Measurements from ENCODE around the gene HIP1.

HIP1 gene

DNA sequence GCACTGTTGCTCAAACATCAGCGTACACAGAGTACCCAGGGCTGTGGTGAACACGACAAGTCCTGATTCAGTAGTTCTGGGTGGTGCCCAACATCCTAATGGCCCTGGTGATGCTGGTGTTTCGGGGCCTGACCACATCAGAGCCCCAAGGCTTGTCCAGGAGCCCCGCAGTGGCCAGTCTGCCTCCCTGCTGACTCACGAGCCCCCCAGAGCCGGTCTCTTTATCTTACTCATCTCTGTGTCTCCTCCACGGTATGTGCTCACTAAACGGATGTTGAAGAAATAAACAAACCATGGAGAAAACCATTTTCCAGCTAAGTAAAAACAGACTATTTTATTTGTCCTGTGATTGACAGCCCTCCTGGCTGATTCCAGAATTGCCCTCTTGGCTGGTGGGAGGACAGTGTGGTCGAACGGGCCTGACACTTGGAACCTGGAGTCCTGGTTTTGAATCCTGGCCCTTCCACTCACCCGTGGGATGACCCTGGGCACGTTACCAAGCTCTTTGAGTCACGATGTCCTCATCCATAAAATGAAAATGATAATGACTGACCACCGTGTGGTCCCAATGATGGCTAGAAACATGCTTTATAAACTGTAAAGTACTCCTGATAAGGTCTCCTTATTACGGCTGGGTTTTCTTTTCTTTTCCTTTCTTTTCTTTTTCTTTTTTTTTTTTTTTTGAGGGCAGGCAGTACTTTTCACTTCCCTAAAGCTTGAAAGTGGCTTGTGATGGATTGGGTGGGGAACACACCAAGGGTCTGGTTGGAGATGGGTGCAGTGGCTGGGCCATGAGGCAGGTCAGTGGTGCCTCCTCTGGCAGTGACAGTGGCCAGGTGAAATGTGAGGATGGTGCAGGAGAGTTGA, 5.7 kb downstream of the HIP1 start:
- Histone ChIP-seq H3K9ac (ENCODE audit: low read length) (no peak overlapping the region), H3K4me3 (ENCODE audit: low read depth, low read length) (no peak overlapping the region), H3K18ac (ENCODE audit: low read length) (no peak overlapping the region), H3K79me2 (ENCODE audit: control insufficient read depth, insufficient read depth, low read length, poor library complexity) (peaks cover 2% of the 10 kb centered on the region), H2AFZ (ENCODE audit: insufficient read depth, low read length, poor library complexity) (no peak overlapping the region), H2BK5ac (ENCODE audit: low read depth, low read length, poor library complexity) (no peak overlapping the region), H3K23ac (ENCODE audit: low read length) (no peak overlapping the region), H3K4me1 (ENCODE audit: control insufficient read depth in 1 of 2, insufficient read depth in 2 of 2, low read length in 2 of 2) (peaks cover 10 to 12% of the 10 kb centered on the region in 2 experiments), H2BK12ac (ENCODE audit: low read length) (no peak overlapping the region), H4K8ac (ENCODE audit: low read depth, low read length) (no peak overlapping the region), H3K79me1 (ENCODE audit: low read length) (peaks cover 5% of the 10 kb centered on the region), H2BK120ac (ENCODE audit: insufficient read depth, low read length, poor library complexity) (no peak overlapping the region), H3K36me3 (ENCODE audit: control insufficient read depth in 1 of 2, insufficient read depth in 2 of 2, low read length in 2 of 2) (no peaks in the 10 kb centered on the region), H3K4ac (ENCODE audit: low read depth, low read length) (no peak overlapping the region), H3K4me2 (ENCODE audit: low read length) (no peak overlapping the region), H2AK5ac (ENCODE audit: low read length) (no peak overlapping the region), H3K27ac (ENCODE audit: low read depth, low read length) (no peak overlapping the region), H4K91ac (ENCODE audit: low read depth, low read length) (no peak overlapping the region), H4K12ac (ENCODE audit: low read depth, low read length) (no peak overlapping the region), H3K27me3 (ENCODE audit: insufficient read depth, low read length) (no peaks in the 10 kb centered on the region), H3K14ac (ENCODE audit: low read length) (no peak overlapping the region), H3K9me3 (ENCODE audit: insufficient read depth, low read depth, low read length) (peaks cover 1% of the 10 kb centered on the region)
- no peak for DNase-seq
- no CpG with 5 or more reads among the region's 15 CpGs for WGBS (ENCODE audit: extremely low coverage, insufficient coverage, insufficient read length)

GRCh38 chr7:75732016-75732521, 6.7 kb downstream of the HIP1 start:
- H2AFZ ChIP-seq (ENCODE audit: insufficient read depth, low read length, poor library complexity), result no peak overlapping the region
- peaks cover 1% of the 10 kb centered on the region for H3K9me3 ChIP-seq (ENCODE audit: insufficient read depth, low read depth, low read length)
- no peak overlapping the region for H3K14ac ChIP-seq (ENCODE audit: low read length)
- no peak overlapping the region for H4K8ac ChIP-seq (ENCODE audit: low read depth, low read length)
- H3K4me1 ChIP-seq (ENCODE audit: control insufficient read depth in 1 of 2, insufficient read depth in 2 of 2, low read length in 2 of 2), result peaks cover 9 to 11% of the 10 kb centered on the region in 2 experiments
- H2BK5ac ChIP-seq (ENCODE audit: low read depth, low read length, poor library complexity), result no peak overlapping the region
- H3K4me3 ChIP-seq (ENCODE audit: low read depth, low read length), result no peak overlapping the region
- H3K27ac ChIP-seq (ENCODE audit: low read depth, low read length), result no peak overlapping the region
- peaks cover 2% of the 10 kb centered on the region for H3K79me2 ChIP-seq (ENCODE audit: control insufficient read depth, insufficient read depth, low read length, poor library complexity)
- no peak overlapping the region for H2AK5ac ChIP-seq (ENCODE audit: low read length)
- no peaks in the 10 kb centered on the region for H3K27me3 ChIP-seq (ENCODE audit: insufficient read depth, low read length)
- H3K4ac ChIP-seq (ENCODE audit: low read depth, low read length), result no peak overlapping the region
- H4K91ac ChIP-seq (ENCODE audit: low read depth, low read length), result no peak overlapping the region
- H3K4me2 ChIP-seq (ENCODE audit: low read length), result no peak overlapping the region
- H3K9ac ChIP-seq (ENCODE audit: low read length), result no peak overlapping the region
- no peak overlapping the region for H3K18ac ChIP-seq (ENCODE audit: low read length)
- H4K12ac ChIP-seq (ENCODE audit: low read depth, low read length), result no peak overlapping the region
- no peak for DNase-seq
- no peak overlapping the region for H2BK120ac ChIP-seq (ENCODE audit: insufficient read depth, low read length, poor library complexity)
- WGBS (ENCODE audit: extremely low coverage, insufficient coverage, insufficient read length), result no CpG with 5 or more reads among the region's 12 CpGs
- H3K36me3 ChIP-seq (ENCODE audit: control insufficient read depth in 1 of 2, insufficient read depth in 2 of 2, low read length in 2 of 2), result no peaks in the 10 kb centered on the region
- no peak overlapping the region for H3K23ac ChIP-seq (ENCODE audit: low read length)
- H2BK12ac ChIP-seq (ENCODE audit: low read length), result no peak overlapping the region
- peaks cover 5% of the 10 kb centered on the region for H3K79me1 ChIP-seq (ENCODE audit: low read length)

DNA sequence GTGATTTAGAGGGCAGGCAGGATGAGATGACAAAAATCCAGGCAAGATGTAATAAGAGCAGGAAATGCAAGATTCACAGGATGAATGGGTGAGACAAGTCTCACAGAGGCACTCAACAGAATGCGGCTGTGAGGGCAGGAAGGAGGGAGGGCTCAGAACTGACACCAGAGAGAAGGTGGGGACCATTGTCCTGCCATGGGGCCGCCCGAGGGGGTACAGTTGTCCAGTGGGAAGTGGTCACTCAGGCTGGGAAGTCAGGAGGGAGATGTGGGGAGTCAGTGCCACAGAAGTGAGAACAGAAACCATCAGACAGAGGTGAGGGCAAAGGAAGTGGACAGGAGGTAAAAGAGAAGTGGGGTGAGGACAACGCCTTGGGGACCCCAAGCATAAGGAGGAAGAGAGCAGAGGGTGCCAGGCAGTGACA, 8.9 kb downstream of the HIP1 start:
- Histone ChIP-seq H3K4me3 (ENCODE audit: low read depth, low read length) (no peak overlapping the region), H3K4me1 (ENCODE audit: control insufficient read depth in 1 of 2, insufficient read depth in 2 of 2, low read length in 2 of 2) (peaks cover 9 to 11% of the 10 kb centered on the region in 2 experiments), H2AFZ (ENCODE audit: insufficient read depth, low read length, poor library complexity) (no peak overlapping the region), H2BK5ac (ENCODE audit: low read depth, low read length, poor library complexity) (no peak overlapping the region), H3K18ac (ENCODE audit: low read length) (no peak overlapping the region), H3K4ac (ENCODE audit: low read depth, low read length) (no peak overlapping the region), H3K79me2 (ENCODE audit: control insufficient read depth, insufficient read depth, low read length, poor library complexity) (peaks cover 2% of the 10 kb centered on the region), H4K12ac (ENCODE audit: low read depth, low read length) (no peak overlapping the region), H2BK12ac (ENCODE audit: low read length) (peak overlapping the region; percentile 56), H3K23ac (ENCODE audit: low read length) (no peak overlapping the region), H3K9ac (ENCODE audit: low read length) (no peak overlapping the region), H3K27ac (ENCODE audit: low read depth, low read length) (no peak overlapping the region), H3K9me3 (ENCODE audit: insufficient read depth, low read depth, low read length) (peaks cover 1% of the 10 kb centered on the region), H3K4me2 (ENCODE audit: low read length) (no peak overlapping the region), H4K91ac (ENCODE audit: low read depth, low read length) (peak overlapping the region; percentile 22), H3K27me3 (ENCODE audit: insufficient read depth, low read length) (no peaks in the 10 kb centered on the region), H3K14ac (ENCODE audit: low read length) (peak overlapping the region; percentile 55), H4K8ac (ENCODE audit: low read depth, low read length) (no peak overlapping the region), H2BK120ac (ENCODE audit: insufficient read depth, low read length, poor library complexity) (no peak overlapping the region), H2AK5ac (ENCODE audit: low read length) (peak overlapping the region; percentile 61), H3K79me1 (ENCODE audit: low read length) (peaks cover 5% of the 10 kb centered on the region), H3K36me3 (ENCODE audit: control insufficient read depth in 1 of 2, insufficient read depth in 2 of 2, low read length in 2 of 2) (no peaks in the 10 kb centered on the region)
- DNase-seq, result peak in 1 of 2 donors; percentile 71
- WGBS (ENCODE audit: extremely low coverage, insufficient coverage, insufficient read length), result no CpG with 5 or more reads among the region's 4 CpGs

DNA sequence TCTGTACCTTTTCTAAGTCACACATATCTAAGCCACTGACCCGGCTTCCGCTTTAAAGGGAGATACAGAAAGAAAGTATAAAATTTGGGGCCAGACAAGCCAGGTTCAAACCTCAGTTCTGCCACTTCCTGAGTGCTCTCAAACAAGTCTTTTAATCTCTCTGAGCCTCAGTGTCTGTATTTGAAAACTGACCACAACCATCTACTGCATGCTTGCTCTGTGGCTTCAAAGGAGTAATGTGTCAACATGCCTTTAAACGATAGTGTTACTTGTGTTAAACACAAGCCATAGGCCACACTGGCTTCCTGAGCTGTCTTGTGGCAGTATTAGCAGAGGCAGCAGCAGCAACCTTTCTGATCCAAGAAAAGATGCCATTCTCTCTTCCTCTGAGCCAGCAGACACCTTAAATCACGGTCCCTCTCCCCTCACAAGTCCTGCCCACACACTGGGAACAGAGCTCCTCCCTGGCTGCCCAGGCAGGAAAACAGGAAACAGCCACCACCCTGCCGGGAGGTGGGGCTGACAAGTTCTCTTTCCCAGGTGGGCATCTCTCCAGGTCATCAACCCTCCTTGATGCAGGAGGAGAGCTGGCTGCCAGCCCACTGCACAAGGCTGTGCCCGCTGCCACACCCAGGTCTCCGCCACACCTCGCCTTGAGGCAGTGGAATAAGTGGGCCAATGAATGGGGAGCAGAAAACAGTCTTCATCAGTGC, 10.7 kb downstream of the HIP1 start:
- H4K12ac ChIP-seq (ENCODE audit: low read depth, low read length), result peak overlapping the region; percentile 8
- peak overlapping the region; percentile 66 for H2AFZ ChIP-seq (ENCODE audit: insufficient read depth, low read length, poor library complexity)
- no peak overlapping the region for H3K4me3 ChIP-seq (ENCODE audit: low read depth, low read length)
- H2BK120ac ChIP-seq (ENCODE audit: insufficient read depth, low read length, poor library complexity), result no peak overlapping the region
- H3K9me3 ChIP-seq (ENCODE audit: insufficient read depth, low read depth, low read length), result peaks cover 1% of the 10 kb centered on the region
- no peak overlapping the region for H3K23ac ChIP-seq (ENCODE audit: low read length)
- H3K14ac ChIP-seq (ENCODE audit: low read length), result no peak overlapping the region
- H2BK5ac ChIP-seq (ENCODE audit: low read depth, low read length, poor library complexity), result no peak overlapping the region
- H3K27me3 ChIP-seq (ENCODE audit: insufficient read depth, low read length), result no peaks in the 10 kb centered on the region
- H3K36me3 ChIP-seq (ENCODE audit: control insufficient read depth in 1 of 2, insufficient read depth in 2 of 2, low read length in 2 of 2), result no peaks in the 10 kb centered on the region
- peaks cover 2% of the 10 kb centered on the region for H3K79me2 ChIP-seq (ENCODE audit: control insufficient read depth, insufficient read depth, low read length, poor library complexity)
- H3K4me1 ChIP-seq (ENCODE audit: control insufficient read depth in 1 of 2, insufficient read depth in 2 of 2, low read length in 2 of 2), result peaks cover 9 to 11% of the 10 kb centered on the region in 2 experiments
- H4K91ac ChIP-seq (ENCODE audit: low read depth, low read length), result peak overlapping the region; percentile 45
- peak overlapping the region; percentile 2 for H3K18ac ChIP-seq (ENCODE audit: low read length)
- H2BK12ac ChIP-seq (ENCODE audit: low read length), result peak overlapping the region; percentile 23
- peak; percentile 60 to 75 for DNase-seq
- H2AK5ac ChIP-seq (ENCODE audit: low read length), result peak overlapping the region; percentile 42
- no CpG with 5 or more reads among the region's 8 CpGs for WGBS (ENCODE audit: extremely low coverage, insufficient coverage, insufficient read length)
- peak overlapping the region; percentile 23 for H3K27ac ChIP-seq (ENCODE audit: low read depth, low read length)
- no peak overlapping the region for H3K9ac ChIP-seq (ENCODE audit: low read length)
- peaks cover 7% of the 10 kb centered on the region for H3K79me1 ChIP-seq (ENCODE audit: low read length)
- H3K4me2 ChIP-seq (ENCODE audit: low read length), result no peak overlapping the region
- H4K8ac ChIP-seq (ENCODE audit: low read depth, low read length), result peak overlapping the region; percentile 72
- H3K4ac ChIP-seq (ENCODE audit: low read depth, low read length), result no peak overlapping the region

All from trophoblast cell (in vitro differentiated cells and primary cell).